Mesodermal cell (in vitro differentiated cells): ENCODE measurements around the gene MSL1.

Experiments used
- H3K27ac ChIP-seq: 2 replicates; pipeline ENCODE4 v1.7.0; 2013; ENCODE audit warnings: mild to moderate bottlenecking, low read depth, low read length, moderate library complexity; ENCODE audit not compliant: severe bottlenecking
- H3K36me3 ChIP-seq: 2 replicates; pipeline ENCODE4 v1.7.1; 2013; ENCODE audit warnings: mild to moderate bottlenecking, low read length, moderate library complexity; ENCODE audit not compliant: control insufficient read depth, insufficient read depth
- H3K4me1 ChIP-seq: one replicate; pipeline ENCODE4 v1.7.1; 2013; ENCODE audit warnings: mild to moderate bottlenecking, low read length; ENCODE audit not compliant: insufficient read depth, control insufficient read depth, poor library complexity, severe bottlenecking
- H3K4me3 ChIP-seq: 2 replicates; pipeline ENCODE4 v1.7.0; 2013; ENCODE audit warnings: low read length, control low read depth, mild to moderate bottlenecking; ENCODE audit not compliant: insufficient read depth, poor library complexity, severe bottlenecking; ENCODE audit errors: extremely low read depth
- H3K9me3 ChIP-seq: 2 replicates; pipeline ENCODE4 v1.7.1; 2013; ENCODE audit warnings: mild to moderate bottlenecking, low read length, moderate library complexity; ENCODE audit not compliant: control insufficient read depth
- WGBS, 2 experiments: methylation state at CpG; one replicate each; pipeline ENCODE4 v1.1.5; 2013; ENCODE audit warnings: missing lambda C conversion rate in 2 of 2; ENCODE audit not compliant: insufficient coverage in 2 of 2; 5-methylcytosine and 5-hydroxymethylcytosine counted together

The MSL1 gene

DNA sequence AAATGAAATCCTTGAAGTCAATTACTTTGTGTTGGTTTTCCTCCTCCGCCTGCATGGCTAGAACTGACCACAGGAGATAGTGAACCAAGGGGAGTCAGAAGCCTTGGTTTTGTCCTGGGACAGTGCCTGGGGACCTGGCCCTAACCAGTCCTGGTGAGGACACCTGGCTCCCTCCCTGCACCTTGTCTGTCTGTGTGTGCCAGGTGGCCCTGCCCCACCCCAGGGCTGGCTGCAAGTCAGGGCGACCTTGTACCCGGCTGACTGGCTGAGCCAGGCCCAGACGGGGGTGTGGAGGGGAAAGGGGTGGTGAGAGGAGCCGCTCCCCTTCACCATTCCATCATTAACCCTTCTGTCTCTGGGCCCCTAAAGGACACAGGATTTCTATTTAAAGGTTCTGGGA is 58.9 kb downstream of the MSL1 start:
- Histone ChIP-seq H3K36me3 (peaks cover 35% of the 10 kb centered on the region), H3K27ac (no peak overlapping the region), H3K9me3 (no peaks in the 10 kb centered on the region), H3K4me3 (no peak overlapping the region), H3K4me1 (peaks cover 8% of the 10 kb centered on the region)
- 71 to 100% methylated on average over 1 of the region's 5 CpGs for WGBS, 2 experiments

DNA sequence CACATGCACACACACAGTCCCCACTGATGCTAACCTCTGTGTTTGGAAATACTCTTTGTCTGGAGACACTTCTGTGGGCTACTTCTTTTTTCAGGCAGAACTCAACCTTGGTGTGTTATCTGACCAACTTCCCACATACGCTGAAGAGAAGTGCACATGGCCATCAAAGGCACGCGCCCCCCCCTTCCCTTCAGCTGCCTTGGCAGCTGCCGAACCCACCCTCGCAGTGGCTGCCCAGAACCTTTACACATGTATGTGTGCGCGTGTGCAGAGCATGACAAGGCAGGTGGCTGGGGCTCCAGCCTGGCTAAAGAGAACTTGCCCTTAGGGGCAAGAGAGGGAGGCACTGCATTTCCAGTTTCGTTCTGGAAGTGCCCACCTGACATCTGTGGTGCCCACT is 59.4 kb downstream of the MSL1 start:
- H3K9me3 ChIP-seq: no peaks in the 10 kb centered on the region
- no peak overlapping the region for H3K27ac ChIP-seq
- 100% methylated on average over 6 of the region's 8 CpGs for WGBS, 2 experiments
- H3K36me3 ChIP-seq: peaks cover 30% of the 10 kb centered on the region
- H3K4me3 ChIP-seq: no peak overlapping the region
- H3K4me1 ChIP-seq: peaks cover 8% of the 10 kb centered on the region

DNA sequence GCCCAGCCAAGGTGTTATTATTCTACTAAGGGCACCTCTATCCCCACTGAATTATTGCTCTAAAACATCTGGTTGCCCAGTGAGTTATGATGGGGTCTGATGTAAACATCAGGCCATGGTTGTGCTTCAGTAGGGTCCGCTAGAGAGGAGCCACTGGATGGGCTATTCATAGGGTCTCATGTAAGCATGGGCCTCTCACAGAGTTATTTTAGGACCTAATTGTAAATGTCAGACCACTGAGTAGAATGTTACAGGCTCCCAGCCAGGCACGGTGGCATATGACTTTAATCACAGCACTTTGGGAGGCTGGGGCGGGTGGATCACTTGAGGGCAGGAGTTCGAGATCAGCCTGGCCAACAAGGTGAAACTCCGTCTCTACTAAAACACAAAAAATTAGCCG is 60.8 kb downstream of the MSL1 start:
- WGBS, 2 experiments: 96 to 97% methylated on average over 6 of the region's 6 CpGs
- Histone ChIP-seq H3K27ac (no peak overlapping the region), H3K9me3 (no peaks in the 10 kb centered on the region), H3K36me3 (peaks cover 22% of the 10 kb centered on the region), H3K4me3 (no peak overlapping the region), H3K4me1 (peaks cover 5% of the 10 kb centered on the region)
